ENCODE measurements around the gene HOXD10. TPM values are rescaled to one million over a fixed set of nuclear protein-coding genes. Genes with fewer than 3 reads are reported as not detected.

HOXD10 gene
- total and polyA plus RNA-seq, 9 of the 15 experiments (the other 6 are each of a cell fraction or from before 2014, with no cell fraction given), result not detected

GRCh38 chr2:176096986-176097819 is 19.4 kb upstream of the HOXD10 start:
- in situ Hi-C loops (cut with MboI), result loop anchor here (5.0 to 25.0 kb wide), 2 partner anchors 735 to 1060 kb away; no protein-coding TSS in a partner anchor
- H4K20me1 ChIP-seq (replicated peaks; ENCODE audit: control insufficient read depth, insufficient read depth, low read length), result peaks cover 17% of the 10 kb centered on the region; the same call in 1 of the 2 replicates
- peak; percentile 74 for FAIRE-seq
- peak; percentile 47 for TF ChIP-seq ESRRA (IDR thresholded peaks at IDR 0.05; ENCODE audit: borderline replicate concordance, low read depth)
- TF ChIP-seq, protein P1, sequence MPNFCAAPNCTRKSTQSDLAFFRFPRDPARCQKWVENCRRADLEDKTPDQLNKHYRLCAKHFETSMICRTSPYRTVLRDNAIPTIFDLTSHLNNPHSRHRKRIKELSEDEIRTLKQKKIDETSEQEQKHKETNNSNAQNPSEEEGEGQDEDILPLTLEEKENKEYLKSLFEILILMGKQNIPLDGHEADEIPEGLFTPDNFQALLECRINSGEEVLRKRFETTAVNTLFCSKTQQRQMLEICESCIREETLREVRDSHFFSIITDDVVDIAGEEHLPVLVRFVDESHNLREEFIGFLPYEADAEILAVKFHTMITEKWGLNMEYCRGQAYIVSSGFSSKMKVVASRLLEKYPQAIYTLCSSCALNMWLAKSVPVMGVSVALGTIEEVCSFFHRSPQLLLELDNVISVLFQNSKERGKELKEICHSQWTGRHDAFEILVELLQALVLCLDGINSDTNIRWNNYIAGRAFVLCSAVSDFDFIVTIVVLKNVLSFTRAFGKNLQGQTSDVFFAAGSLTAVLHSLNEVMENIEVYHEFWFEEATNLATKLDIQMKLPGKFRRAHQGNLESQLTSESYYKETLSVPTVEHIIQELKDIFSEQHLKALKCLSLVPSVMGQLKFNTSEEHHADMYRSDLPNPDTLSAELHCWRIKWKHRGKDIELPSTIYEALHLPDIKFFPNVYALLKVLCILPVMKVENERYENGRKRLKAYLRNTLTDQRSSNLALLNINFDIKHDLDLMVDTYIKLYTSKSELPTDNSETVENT (CRISPR knock-in tag; IDR thresholded peaks at IDR 0.05), result 0 out of 2 replicates have a peak, but pooled peaks have one; percentile 36
- TF ChIP-seq ZNF655 (CRISPR knock-in tag; IDR thresholded peaks at IDR 0.05), result no peak
- TF ChIP-seq POLR2B (IDR thresholded peaks at IDR 0.05; ENCODE audit: low read depth, partially characterized antibody), result no peak
- no peak for TF ChIP-seq ZNF146 (CRISPR knock-in tag; IDR thresholded peaks at IDR 0.05; ENCODE audit: unreplicated experiment)
- TF ChIP-seq CBX8 (IDR thresholded peaks at IDR 0.05; ENCODE audit: borderline replicate concordance, extremely low read depth, low read depth, low read length, poor library complexity, severe bottlenecking), result peak; percentile 98
- peak; percentile 88 for TF ChIP-seq L3MBTL2 (IDR thresholded peaks at IDR 0.05)
- no peak for TF ChIP-seq PURB (CRISPR knock-in tag; IDR thresholded peaks at IDR 0.05; ENCODE audit: low read depth)
- TF ChIP-seq, protein P2, sequence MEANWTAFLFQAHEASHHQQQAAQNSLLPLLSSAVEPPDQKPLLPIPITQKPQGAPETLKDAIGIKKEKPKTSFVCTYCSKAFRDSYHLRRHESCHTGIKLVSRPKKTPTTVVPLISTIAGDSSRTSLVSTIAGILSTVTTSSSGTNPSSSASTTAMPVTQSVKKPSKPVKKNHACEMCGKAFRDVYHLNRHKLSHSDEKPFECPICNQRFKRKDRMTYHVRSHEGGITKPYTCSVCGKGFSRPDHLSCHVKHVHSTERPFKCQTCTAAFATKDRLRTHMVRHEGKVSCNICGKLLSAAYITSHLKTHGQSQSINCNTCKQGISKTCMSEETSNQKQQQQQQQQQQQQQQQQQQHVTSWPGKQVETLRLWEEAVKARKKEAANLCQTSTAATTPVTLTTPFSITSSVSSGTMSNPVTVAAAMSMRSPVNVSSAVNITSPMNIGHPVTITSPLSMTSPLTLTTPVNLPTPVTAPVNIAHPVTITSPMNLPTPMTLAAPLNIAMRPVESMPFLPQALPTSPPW (CRISPR knock-in tag; IDR thresholded peaks at IDR 0.05), result peak; percentile 40; the same call in 1 of the 2 replicates
- peak; percentile 76 to 80 for TF ChIP-seq NRF1 (conservative IDR thresholded peaks at IDR 0.05 in 1 of 2, IDR thresholded peaks at IDR 0.05 in 1 of 2)
- TF ChIP-seq, protein P3, sequence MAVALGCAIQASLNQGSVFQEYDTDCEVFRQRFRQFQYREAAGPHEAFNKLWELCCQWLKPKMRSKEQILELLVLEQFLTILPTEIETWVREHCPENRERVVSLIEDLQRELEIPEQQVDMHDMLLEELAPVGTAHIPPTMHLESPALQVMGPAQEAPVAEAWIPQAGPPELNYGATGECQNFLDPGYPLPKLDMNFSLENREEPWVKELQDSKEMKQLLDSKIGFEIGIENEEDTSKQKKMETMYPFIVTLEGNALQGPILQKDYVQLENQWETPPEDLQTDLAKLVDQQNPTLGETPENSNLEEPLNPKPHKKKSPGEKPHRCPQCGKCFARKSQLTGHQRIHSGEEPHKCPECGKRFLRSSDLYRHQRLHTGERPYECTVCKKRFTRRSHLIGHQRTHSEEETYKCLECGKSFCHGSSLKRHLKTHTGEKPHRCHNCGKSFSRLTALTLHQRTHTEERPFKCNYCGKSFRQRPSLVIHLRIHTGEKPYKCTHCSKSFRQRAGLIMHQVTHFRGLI (CRISPR knock-in tag; IDR thresholded peaks at IDR 0.05), result no peak

More at GRCh38 chr2:176096986-176097819, 19.4 kb upstream of the HOXD10 start:
- no peaks in the 10 kb centered on the region for H3K9me1 ChIP-seq (ENCODE audit: control insufficient read depth, insufficient read depth, low read length)
- DNase-seq (ENCODE audit: extremely low read depth in 1 of 4, low spot score in 3 of 4), result peak; percentile 84 to 86 (median 84)
- H3K9ac ChIP-seq (ENCODE audit: insufficient read depth in 1 of 2, low read depth in 2 of 2, low read length in 2 of 2), result peak overlapping the region; percentile 43 to 92; a peak in 3 of 4 replicates
- POLR2A ChIA-PET, result interaction anchor here (0.6 to 0.7 kb wide), 2 partner anchors 695 to 925 kb away, joined by 3 read pairs; no protein-coding TSS in a partner anchor
- no peaks in the 10 kb centered on the region for H3K79me2 ChIP-seq (ENCODE audit: control insufficient read depth, insufficient read depth, low read length)
- H3K27ac ChIP-seq (ENCODE audit: extremely low read depth, low read depth, low read length), result no peak overlapping the region
- peak; percentile 96 for ATAC-seq
- no TSS peak for BruUV-seq (replicated peaks)
- no peaks in the 10 kb centered on the region for H3K36me3 ChIP-seq (ENCODE audit: control insufficient read depth, insufficient read depth, low read length)
- H3K4me3 ChIP-seq, result peak overlapping the region; percentile 29
- peak overlapping the region; percentile 72 for H3K4me2 ChIP-seq (ENCODE audit: insufficient read depth, low read length)
- CTCF ChIA-PET (ENCODE audit: low intra/inter-chr PET ratio), result interaction anchor here (0.6 to 2.7 kb wide), 10 partner anchors 9 to 1066 kb away, joined by 3 to 13 read pairs (median 3); no protein-coding TSS in a partner anchor
- H3K27me3 ChIP-seq (ENCODE audit: control insufficient read depth in 2 of 2, insufficient read depth in 2 of 2, low read length in 2 of 2), result peaks cover 70 to 80% of the 10 kb centered on the region in 2 experiments
- no peaks in the 10 kb centered on the region for H3K9me3 ChIP-seq (replicated peaks; ENCODE audit: control insufficient read depth, insufficient read depth, low read depth, low read length)
- H2AFZ ChIP-seq (ENCODE audit: low read depth, low read length), result peak overlapping the region; percentile 79
- 1% methylated on average over 40 of the region's 45 CpGs for WGBS (ENCODE audit: insufficient coverage, low coverage, missing lambda C conversion rate)
- intact Hi-C loops (cut with micrococcal nuclease), result loop anchor here (1.0 to 5.0 kb wide), 6 partner anchors 220 to 1350 kb away; no protein-coding TSS in a partner anchor
- H3K4me1 ChIP-seq (replicated peaks in 1 of 2; ENCODE audit: control insufficient read depth in 2 of 2, insufficient read depth in 2 of 2, low read length in 2 of 2), result peaks cover 8 to 33% of the 10 kb centered on the region in 2 experiments
